Measurements from ENCODE around the gene SETBP1.

- TF ChIP-seq POLR2A (IDR thresholded peaks at IDR 0.05) = no peak
- TF ChIP-seq CTCF (IDR thresholded peaks at IDR 0.05) = no peak
Observed at GRCh38 chr18:44920441-44920840, 239.8 kb downstream of the SETBP1 start.
